OCI-LY3 (cell line): ENCODE results near the gene OR52M1.

Source experiments
- H2AFZ ChIP-seq: fragments of 200-600, 300-600 bp; shearing (Covaris generic); 2 replicates; pipeline ENCODE4 v1.6.0; 2014; ENCODE audit warnings: antibody characterized with exemption, low read depth, low read length
- H3K27ac ChIP-seq: fragments of 200-600, 300-600 bp; sonication (generic); 2 replicates; pipeline ENCODE4 v1.5.1; 2014; ENCODE audit warnings: mild to moderate bottlenecking, low read length, moderate library complexity, mixed read lengths
- H3K27me3 ChIP-seq: fragments of 200-600, 300-600 bp; sonication (generic); 2 replicates; pipeline ENCODE4 v1.6.1; 2014; ENCODE audit warnings: low read depth, low read length, mixed read lengths
- H3K36me3 ChIP-seq: fragments of 200-600, 300-600 bp; sonication (generic); replicated peaks from 2 replicates; pipeline ENCODE3; 2014; ENCODE audit warnings: low read depth, low read length, mixed read lengths
- H3K4me1 ChIP-seq: fragments of 300-600, 200-600 bp; sonication (generic); 2 replicates; pipeline ENCODE4 v1.6.1; 2014; ENCODE audit warnings: low read length, mixed read lengths
- H3K4me2 ChIP-seq: fragments of 200-600, 300-600 bp; sonication (generic); 2 replicates; pipeline ENCODE4 v1.6.1; 2014; ENCODE audit warnings: low read length, mixed read lengths
- H3K4me3 ChIP-seq: fragments of 300-600, 200-600 bp; sonication (generic); 2 replicates; pipeline ENCODE4 v1.5.1; 2014; ENCODE audit warnings: antibody characterized with exemption, mild to moderate bottlenecking, low read length, moderate library complexity
- H3K79me2 ChIP-seq: fragments of 300-600, 200-600 bp; shearing (Covaris generic); 2 replicates; pipeline ENCODE4 v1.6.1; 2014; ENCODE audit warnings: mild to moderate bottlenecking, low read length, mixed read lengths
- H3K9ac ChIP-seq: fragments of 300-600, 200-600 bp; shearing (Covaris generic); 2 replicates; pipeline ENCODE4 v1.6.0; 2014; ENCODE audit warnings: mild to moderate bottlenecking, low read length, moderate library complexity
- H3K9me3 ChIP-seq: fragments of 200-600, 300-600 bp; shearing (Covaris generic); 2 replicates; pipeline ENCODE4 v1.6.1; 2014; ENCODE audit warnings: low read length, mixed read lengths; ENCODE audit not compliant: insufficient read depth
- H4K20me1 ChIP-seq: fragments of 200-600, 300-600 bp; sonication (generic); 2 replicates; pipeline ENCODE4 v1.6.1; 2016; ENCODE audit warnings: low read length, mixed read lengths; ENCODE audit not compliant: insufficient read depth
- CTCF ChIP-seq: fragments of 200-600, 300-600 bp; sonication (generic); IDR thresholded peaks from 2 replicates; pipeline ENCODE4 v1.5.1; 2014; ENCODE audit warnings: antibody characterized with exemption, low read length, low read depth
- EZH2phosphoT487 ChIP-seq: fragments of 200-600 bp; shearing (Covaris generic); IDR thresholded peaks from 2 replicates; pipeline ENCODE4 v1.6.1; 2018; ENCODE audit warnings: antibody characterized with exemption, mixed run types, low read depth

OR52M1 gene

GRCh38 chr11:4580124-4580523, 35.1 kb downstream of the OR52M1 start:
- H3K27ac ChIP-seq, result no peak overlapping the region
- H3K36me3 ChIP-seq, result no peaks in the 10 kb centered on the region
- H3K79me2 ChIP-seq, result no peaks in the 10 kb centered on the region
- H3K4me2 ChIP-seq, result no peak overlapping the region
- H3K4me3 ChIP-seq, result no peak overlapping the region
- H3K9ac ChIP-seq, result no peak overlapping the region
- TF ChIP-seq CTCF, result no peak
- no peak for TF ChIP-seq EZH2phosphoT487
- H3K27me3 ChIP-seq, result peaks cover 16% of the 10 kb centered on the region
- no peaks in the 10 kb centered on the region for H4K20me1 ChIP-seq
- no peaks in the 10 kb centered on the region for H3K9me3 ChIP-seq
- no peaks in the 10 kb centered on the region for H3K4me1 ChIP-seq
- no peak overlapping the region for H2AFZ ChIP-seq

- Histone ChIP-seq H3K79me2 (no peaks in the 10 kb centered on the region), H3K4me1 (no peaks in the 10 kb centered on the region), H4K20me1 (no peaks in the 10 kb centered on the region), H3K4me2 (no peak within 1 kb of the TSS), H3K36me3 (no peaks in the 10 kb centered on the region), H3K27me3 (peaks cover 16% of the 10 kb centered on the region), H3K9me3 (no peaks in the 10 kb centered on the region), H3K4me3 (no peak within 1 kb of the TSS), H3K27ac (no peak within 1 kb of the TSS), H2AFZ (no peak within 1 kb of the TSS), H3K9ac (no peak within 1 kb of the TSS)
- TF ChIP-seq CTCF (no peak), EZH2phosphoT487 (no peak)
These were observed 36.5 kb downstream of the OR52M1 start, which contains the start of gene OR52I2 for GRCh38 chr11:4581443-4581842. Gene OR52I2, plus strand, starts transcription at chr11:4581743.

DNA sequence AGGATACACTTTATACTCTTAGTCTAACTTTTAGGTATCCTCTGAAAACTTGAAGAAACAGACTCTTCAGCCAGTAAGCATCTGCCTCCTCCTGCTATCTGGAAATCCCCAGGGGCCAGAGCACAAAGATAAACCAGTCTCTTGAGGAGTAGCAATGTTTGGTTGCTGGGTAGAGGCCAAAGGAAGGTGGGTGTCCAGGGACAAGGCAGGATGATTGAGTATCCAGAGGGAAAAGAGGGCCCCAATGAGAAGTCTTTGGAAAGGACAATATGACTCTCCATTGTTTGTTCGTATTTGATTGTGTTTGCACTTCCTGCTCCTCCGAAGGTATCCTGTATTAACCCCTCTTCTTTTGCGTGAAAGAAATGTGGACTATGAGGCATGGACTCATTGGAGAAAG, 44.0 kb downstream of the OR52M1 start:
- Histone ChIP-seq H3K9me3 (no peaks in the 10 kb centered on the region), H3K4me2 (no peak overlapping the region), H3K4me3 (no peak overlapping the region), H3K4me1 (no peaks in the 10 kb centered on the region), H3K36me3 (no peaks in the 10 kb centered on the region), H3K27ac (no peak overlapping the region), H3K9ac (no peak overlapping the region), H3K27me3 (peaks cover 1% of the 10 kb centered on the region; the same call in 1 of the 2 replicates), H2AFZ (no peak overlapping the region), H3K79me2 (no peaks in the 10 kb centered on the region), H4K20me1 (no peaks in the 10 kb centered on the region)
- TF ChIP-seq CTCF, result no peak

DNA sequence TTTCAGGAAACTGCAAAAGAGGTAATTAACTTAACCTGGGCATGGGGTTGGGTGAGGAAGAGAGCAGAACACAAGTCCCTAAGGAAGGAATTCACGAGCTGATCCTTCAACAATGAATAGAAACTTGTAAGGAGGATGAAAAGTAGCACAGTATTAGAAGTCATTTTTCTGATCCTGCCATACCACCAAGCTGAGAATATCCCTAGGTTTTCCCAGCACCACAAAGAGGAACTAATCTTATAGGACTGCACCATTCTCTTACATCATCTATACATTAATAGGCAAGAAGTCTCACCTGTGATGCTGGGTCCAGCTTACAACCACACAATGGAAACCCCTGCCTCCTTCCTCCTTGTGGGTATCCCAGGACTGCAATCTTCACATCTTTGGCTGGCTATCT, 48.7 kb downstream of the OR52M1 start, which contains the start of gene OR52I1:
Gene OR52I1 (plus strand): TSS at position 301 of the 400 bp plus-strand sequence. CDS start 0 bp downstream, at position 301.
- Histone ChIP-seq H4K20me1 (no peaks in the 10 kb centered on the region), H3K9ac (no peak within 1 kb of the TSS), H3K9me3 (no peaks in the 10 kb centered on the region), H3K36me3 (peaks cover 5% of the 10 kb centered on the region), H3K4me3 (no peak within 1 kb of the TSS), H3K27me3 (no peaks in the 10 kb centered on the region), H2AFZ (no peak within 1 kb of the TSS), H3K79me2 (no peaks in the 10 kb centered on the region), H3K27ac (no peak within 1 kb of the TSS), H3K4me1 (no peaks in the 10 kb centered on the region), H3K4me2 (no peak within 1 kb of the TSS)
- TF ChIP-seq EZH2phosphoT487, result no peak
- TF ChIP-seq CTCF, result no peak
